Lung (tissue), 12 donors: ENCODE measurements around the gene DACT3. TPM values are rescaled to one million over a fixed set of nuclear protein-coding genes. Genes with fewer than 3 reads are reported as not detected.

ENCODE experiments used
- ATAC-seq: fragments of 200-7000 bp; cut with Tn5 transposase; one replicate; pipeline ENCODE4 v1.9.1; 2020; ENCODE audit warnings: moderate number of reproducible peaks; ENCODE audit not compliant: insufficient read depth, low FRiP score
- DNase-seq, 3 donors: peaks; one replicate each; pipeline ENCODE4 v3.0.0-alpha.2; 2013 to 2017
- H3K27ac ChIP-seq, 2 donors: one replicate each; pipeline ENCODE4 v1.5.1; 2013; ENCODE audit warnings: mild to moderate bottlenecking in 2 of 2, moderate library complexity in 2 of 2, control low read depth in 1 of 2, inconsistent platforms in 1 of 2, low read depth in 1 of 2, low read length in 1 of 2
- H3K27me3 ChIP-seq, 3 donors: one replicate each; pipeline ENCODE4 v1.5.1; 2013; ENCODE audit warnings: low read length in 2 of 3; ENCODE audit not compliant: control insufficient read depth in 3 of 3, insufficient read depth in 3 of 3
- H3K36me3 ChIP-seq, 4 donors: one replicate each; pipeline ENCODE4 v1.5.1; 2013; ENCODE audit warnings: low read length in 4 of 4, mild to moderate bottlenecking in 1 of 4, moderate library complexity in 1 of 4; ENCODE audit not compliant: control insufficient read depth in 4 of 4, insufficient read depth in 4 of 4
- H3K4me1 ChIP-seq, 5 donors: one replicate each; pipeline ENCODE4 v1.5.1; 2013; ENCODE audit warnings: low read length in 5 of 5, mild to moderate bottlenecking in 2 of 5, moderate library complexity in 1 of 5; ENCODE audit not compliant: control insufficient read depth in 5 of 5, insufficient read depth in 5 of 5
- H3K4me3 ChIP-seq: one replicate; pipeline ENCODE4 v1.5.1; 2013; ENCODE audit warnings: mild to moderate bottlenecking, control low read depth, moderate library complexity
- H3K9ac ChIP-seq, 2 donors: one replicate each; pipeline ENCODE4 v1.5.1; 2013; ENCODE audit warnings: low read length in 2 of 2, control low read depth in 1 of 2; ENCODE audit not compliant: insufficient read depth in 1 of 2
- H3K9me3 ChIP-seq, 4 donors: one replicate each; pipeline ENCODE4 v1.5.1; 2013; ENCODE audit warnings: low read length in 3 of 4, mild to moderate bottlenecking in 1 of 4, moderate library complexity in 1 of 4; ENCODE audit not compliant: control insufficient read depth in 4 of 4, insufficient read depth in 3 of 4
- WGBS, 2 donors: extraction: QIAGEN DNeasy Blood & Tissue Kit; methylation state at CpG; one replicate each; pipeline ENCODE4 v1.1.7; 2013; 5-methylcytosine and 5-hydroxymethylcytosine counted together
- polyA plus RNA-seq, 2 donors: library from polyadenylated mRNA; stranded (reverse); fragments of 200-250 nt; gene quantifications; one replicate each; pipeline ENCODE4 v1.2.1, GENCODE V29; 2013
- total RNA-seq, 2 donors: library from RNA; depleted of rRNA in 1 of 2; stranded (reverse); fragments of >200 nt in 1 of 2; gene quantifications; one replicate each; pipeline ENCODE4 v1.2.1, GENCODE V29; 2014 to 2021
- TF ChIP-seq, protein P1 (sequence below): IDR thresholded peaks from 2 replicates; pipeline ENCODE4 v1.5.1; 2012; ENCODE audit warnings: mild to moderate bottlenecking; ENCODE audit errors: control extremely low read depth, extremely low read depth
- donor health status: control.
- donor health status: control.
- donor health status: Bipolar disorder and iron deficiency.
- donor health status: healthy.
- donor health status: DM: yes; HTN: yes; CAD: no.

DACT3 gene
- total and polyA plus RNA-seq, 4 donors, result 2.8 to 14.0 (median 5.8) TPM

DNA sequence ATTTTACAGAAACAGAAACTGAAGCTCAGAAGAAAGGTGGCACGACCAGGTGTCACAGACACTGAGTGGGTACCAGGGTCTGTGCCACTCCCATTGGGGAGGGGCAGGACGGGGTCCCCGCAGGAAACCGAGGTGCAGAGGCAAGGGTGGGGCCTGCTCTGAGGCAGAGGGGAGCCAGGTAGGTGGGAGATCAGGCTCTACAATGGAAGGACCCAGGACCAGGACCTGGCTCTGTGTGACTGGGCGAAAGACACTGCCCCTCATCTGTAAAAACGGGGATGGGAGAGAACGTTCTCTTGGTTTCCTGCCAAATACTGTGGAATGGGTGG lies 38.9 kb downstream of the DACT3 start:
- TF ChIP-seq, protein P1, sequence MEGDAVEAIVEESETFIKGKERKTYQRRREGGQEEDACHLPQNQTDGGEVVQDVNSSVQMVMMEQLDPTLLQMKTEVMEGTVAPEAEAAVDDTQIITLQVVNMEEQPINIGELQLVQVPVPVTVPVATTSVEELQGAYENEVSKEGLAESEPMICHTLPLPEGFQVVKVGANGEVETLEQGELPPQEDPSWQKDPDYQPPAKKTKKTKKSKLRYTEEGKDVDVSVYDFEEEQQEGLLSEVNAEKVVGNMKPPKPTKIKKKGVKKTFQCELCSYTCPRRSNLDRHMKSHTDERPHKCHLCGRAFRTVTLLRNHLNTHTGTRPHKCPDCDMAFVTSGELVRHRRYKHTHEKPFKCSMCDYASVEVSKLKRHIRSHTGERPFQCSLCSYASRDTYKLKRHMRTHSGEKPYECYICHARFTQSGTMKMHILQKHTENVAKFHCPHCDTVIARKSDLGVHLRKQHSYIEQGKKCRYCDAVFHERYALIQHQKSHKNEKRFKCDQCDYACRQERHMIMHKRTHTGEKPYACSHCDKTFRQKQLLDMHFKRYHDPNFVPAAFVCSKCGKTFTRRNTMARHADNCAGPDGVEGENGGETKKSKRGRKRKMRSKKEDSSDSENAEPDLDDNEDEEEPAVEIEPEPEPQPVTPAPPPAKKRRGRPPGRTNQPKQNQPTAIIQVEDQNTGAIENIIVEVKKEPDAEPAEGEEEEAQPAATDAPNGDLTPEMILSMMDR, result no peak
- Histone ChIP-seq H3K4me1 (peaks cover 8 to 76% (median 23%) of the 10 kb centered on the region in 5 donors), H3K27ac (no peak overlapping the region), H3K9me3 (no peaks in the 10 kb centered on the region), H3K36me3 (no peaks in the 10 kb centered on the region), H3K9ac (peak overlapping the region in 1 of 2 donors; percentile 11), H3K4me3 (no peak overlapping the region), H3K27me3 (peaks cover 0 to 5% (median 0%) of the 10 kb centered on the region in 3 donors)
- DNase-seq (no peak), ATAC-seq (no peak)
- WGBS, 2 donors, result 53 to 54% methylated on average over 7 of the region's 7 CpGs

DNA sequence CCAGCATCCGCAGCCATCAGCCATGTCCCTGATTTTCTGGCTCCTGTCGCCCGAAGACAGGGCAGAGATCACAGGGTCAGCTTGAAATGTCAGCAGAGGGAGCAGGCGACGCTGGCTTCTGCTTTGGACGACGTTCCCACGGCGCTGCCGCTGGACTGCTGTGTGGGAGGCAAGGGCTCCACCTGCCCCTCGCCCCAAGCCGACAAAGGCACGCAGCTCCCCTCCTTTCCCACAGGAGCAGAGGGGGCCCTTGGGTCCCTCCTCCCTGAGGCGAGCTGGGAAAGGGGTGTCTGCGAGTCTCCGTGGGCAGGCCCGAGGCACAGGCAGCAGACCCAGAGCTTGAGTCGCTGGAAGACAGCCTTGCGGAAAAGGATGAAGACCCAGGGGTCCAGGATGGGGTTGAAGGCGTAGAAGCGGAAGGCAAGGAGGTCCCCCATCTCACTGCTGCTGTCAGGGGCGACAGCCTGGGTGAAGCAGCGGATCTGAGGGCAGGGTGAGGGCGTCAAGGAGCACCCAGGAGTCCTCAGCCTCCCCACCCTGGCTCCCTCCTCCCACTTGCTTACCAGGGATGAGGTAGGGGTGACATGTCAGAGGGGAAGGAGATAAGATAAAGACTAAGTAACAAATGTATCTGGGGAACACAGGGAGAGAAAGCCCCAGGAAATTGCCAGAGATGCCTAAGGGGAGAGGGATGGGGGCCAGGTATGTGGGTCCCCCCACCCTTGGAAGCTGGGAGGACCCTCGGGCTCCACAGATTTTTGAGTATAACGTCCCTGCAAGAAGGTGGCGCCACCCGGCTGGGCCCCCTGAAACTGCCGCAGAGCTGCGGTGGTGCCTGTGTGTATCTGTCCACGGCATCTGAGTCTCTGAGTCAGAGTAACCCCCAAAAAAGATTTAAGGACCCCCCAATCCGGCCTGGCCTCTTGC lies 39.5 kb downstream of the DACT3 start:
- Histone ChIP-seq H3K9me3 (no peaks in the 10 kb centered on the region), H3K36me3 (no peaks in the 10 kb centered on the region), H3K9ac (peak overlapping the region; percentile 25 to 32), H3K4me1 (peaks cover 6 to 78% (median 25%) of the 10 kb centered on the region in 5 donors), H3K27ac (peak overlapping the region in 1 of 2 donors; percentile 73), H3K27me3 (peaks cover 0 to 5% (median 0%) of the 10 kb centered on the region in 3 donors), H3K4me3 (peak overlapping the region; percentile 16)
- no peak for DNase-seq
- 63 to 83% methylated on average over 32 of the region's 32 CpGs for WGBS, 2 donors
- no peak for ATAC-seq
- TF ChIP-seq, protein P1, result no peak

DNA sequence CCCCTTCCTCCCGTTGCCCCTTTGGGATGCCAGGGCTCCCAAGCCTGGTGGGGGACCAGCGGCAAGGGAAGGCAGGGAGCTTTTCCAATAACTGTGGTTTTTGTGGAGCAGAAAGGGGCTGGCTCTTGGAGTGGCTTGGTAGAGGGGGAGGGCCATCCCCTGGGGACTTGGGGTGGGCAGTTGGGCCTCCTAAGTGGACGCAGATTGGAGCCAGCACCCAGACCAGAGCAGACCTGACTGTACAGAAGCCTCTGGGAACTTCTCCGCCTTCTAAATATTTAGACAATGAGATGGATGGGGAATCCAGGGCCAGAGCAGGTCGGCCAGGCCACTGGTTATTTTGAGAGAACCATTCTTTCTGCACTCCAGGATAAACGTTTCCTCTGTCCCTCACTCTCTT lies 40.3 kb downstream of the DACT3 start:
- WGBS, 2 donors, result 64 to 67% methylated on average over 6 of the region's 6 CpGs
- TF ChIP-seq, protein P1, result no peak
- ATAC-seq (no peak), DNase-seq (peak in 1 of 3 donors; percentile 50)
- H3K9ac ChIP-seq, result peak overlapping the region in 1 of 2 donors; percentile 25
- H3K27ac ChIP-seq, result peak overlapping the region in 1 of 2 donors; percentile 8
- peaks cover 0 to 72% (median 18%) of the 10 kb centered on the region in 5 donors for H3K4me1 ChIP-seq
- H3K9me3 ChIP-seq, result no peaks in the 10 kb centered on the region
- H3K4me3 ChIP-seq, result no peak overlapping the region
- peaks cover 0 to 3% (median 0%) of the 10 kb centered on the region in 3 donors for H3K27me3 ChIP-seq
- H3K36me3 ChIP-seq, result no peaks in the 10 kb centered on the region
